ENCODE data around the gene CD151. TPM values are rescaled to one million over a fixed set of nuclear protein-coding genes. Genes with fewer than 3 reads are reported as not detected.

CD151 gene
- total RNA-seq, 1 donor from 2014 or later = 377 TPM

- no peak for DNase-seq (ENCODE audit: extremely low spot score, unreplicated experiment)
- Mint-ChIP-seq H3K36me3 (ENCODE audit: unreplicated experiment) (peaks cover 10% of the 10 kb centered on the region), H3K27me3 (ENCODE audit: unreplicated experiment) (no peaks in the 10 kb centered on the region), H3K4me1 (ENCODE audit: unreplicated experiment) (peaks cover 25% of the 10 kb centered on the region), H3K4me3 (ENCODE audit: unreplicated experiment) (peak overlapping the region; percentile 83), H3K9me3 (ENCODE audit: unreplicated experiment) (no peaks in the 10 kb centered on the region), H3K27ac (ENCODE audit: unreplicated experiment) (peak overlapping the region; percentile 54)
- TF ChIP-seq, protein P1, sequence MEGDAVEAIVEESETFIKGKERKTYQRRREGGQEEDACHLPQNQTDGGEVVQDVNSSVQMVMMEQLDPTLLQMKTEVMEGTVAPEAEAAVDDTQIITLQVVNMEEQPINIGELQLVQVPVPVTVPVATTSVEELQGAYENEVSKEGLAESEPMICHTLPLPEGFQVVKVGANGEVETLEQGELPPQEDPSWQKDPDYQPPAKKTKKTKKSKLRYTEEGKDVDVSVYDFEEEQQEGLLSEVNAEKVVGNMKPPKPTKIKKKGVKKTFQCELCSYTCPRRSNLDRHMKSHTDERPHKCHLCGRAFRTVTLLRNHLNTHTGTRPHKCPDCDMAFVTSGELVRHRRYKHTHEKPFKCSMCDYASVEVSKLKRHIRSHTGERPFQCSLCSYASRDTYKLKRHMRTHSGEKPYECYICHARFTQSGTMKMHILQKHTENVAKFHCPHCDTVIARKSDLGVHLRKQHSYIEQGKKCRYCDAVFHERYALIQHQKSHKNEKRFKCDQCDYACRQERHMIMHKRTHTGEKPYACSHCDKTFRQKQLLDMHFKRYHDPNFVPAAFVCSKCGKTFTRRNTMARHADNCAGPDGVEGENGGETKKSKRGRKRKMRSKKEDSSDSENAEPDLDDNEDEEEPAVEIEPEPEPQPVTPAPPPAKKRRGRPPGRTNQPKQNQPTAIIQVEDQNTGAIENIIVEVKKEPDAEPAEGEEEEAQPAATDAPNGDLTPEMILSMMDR (IDR thresholded peaks at IDR 0.05) = no peak
Observed at GRCh38 chr11:820655-821511, 11.9 kb upstream of the CD151 start.

DNA sequence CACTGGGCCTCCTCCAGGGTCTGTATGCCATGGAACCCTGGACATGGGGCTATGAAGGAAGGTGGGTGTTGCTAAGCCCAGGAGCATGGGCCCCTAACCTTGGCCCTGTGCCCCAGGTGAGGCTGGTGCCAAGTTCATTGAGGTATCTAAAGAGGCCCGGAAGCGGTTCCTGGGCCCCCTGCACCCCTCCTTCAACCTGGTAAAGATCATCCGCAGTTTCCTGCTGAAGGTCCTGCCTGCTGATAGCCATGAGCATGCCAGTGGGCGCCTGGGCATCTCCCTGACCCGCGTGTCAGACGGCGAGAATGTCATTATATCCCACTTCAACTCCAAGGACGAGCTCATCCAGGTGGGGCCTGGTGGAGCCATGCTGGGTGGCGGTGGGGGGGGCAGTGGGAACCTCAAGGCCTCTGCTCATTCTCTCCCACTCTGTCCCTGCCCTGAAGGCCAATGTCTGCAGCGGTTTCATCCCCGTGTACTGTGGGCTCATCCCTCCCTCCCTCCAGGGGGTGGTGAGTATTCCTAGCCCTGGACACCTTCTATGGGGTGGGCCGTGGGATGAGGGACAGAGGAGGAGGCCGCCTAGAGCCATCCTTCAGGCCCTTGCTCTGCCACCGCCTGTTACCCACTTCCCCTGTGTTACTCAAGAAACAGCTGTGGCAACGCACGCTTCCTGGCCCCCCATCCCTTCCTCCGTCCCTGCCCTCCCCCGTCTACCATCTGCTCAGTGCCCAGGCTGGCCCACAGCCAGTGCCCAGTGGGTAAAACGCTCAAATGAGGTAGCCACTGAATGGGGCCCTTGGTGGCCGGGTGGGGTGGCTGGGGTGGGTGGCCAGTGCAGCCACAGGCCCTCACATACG is 11.0 kb upstream of the CD151 start:
- peak overlapping the region; percentile 83 for H3K4me3 Mint-ChIP-seq (ENCODE audit: unreplicated experiment)

GRCh38 chr11:823441-824291 is 9.1 kb upstream of the CD151 start:
- H3K27me3 Mint-ChIP-seq (ENCODE audit: unreplicated experiment) = no peaks in the 10 kb centered on the region
- no peak for DNase-seq (ENCODE audit: extremely low spot score, unreplicated experiment)
- H3K36me3 Mint-ChIP-seq (ENCODE audit: unreplicated experiment) = peaks cover 10% of the 10 kb centered on the region
- no peaks in the 10 kb centered on the region for H3K9me3 Mint-ChIP-seq (ENCODE audit: unreplicated experiment)
- TF ChIP-seq, protein P1 (IDR thresholded peaks at IDR 0.05) = no peak
- no peak overlapping the region for H3K4me3 Mint-ChIP-seq (ENCODE audit: unreplicated experiment)
- H3K27ac Mint-ChIP-seq (ENCODE audit: unreplicated experiment) = no peak overlapping the region
- H3K4me1 Mint-ChIP-seq (ENCODE audit: unreplicated experiment) = peaks cover 39% of the 10 kb centered on the region

More for the DNA sequence above, 11.0 kb upstream of the CD151 start:
- peaks cover 10% of the 10 kb centered on the region for H3K36me3 Mint-ChIP-seq (ENCODE audit: unreplicated experiment)
- no peak overlapping the region for H3K27ac Mint-ChIP-seq (ENCODE audit: unreplicated experiment)
- TF ChIP-seq, protein P1 (IDR thresholded peaks at IDR 0.05) = no peak
- H3K27me3 Mint-ChIP-seq (ENCODE audit: unreplicated experiment) = no peaks in the 10 kb centered on the region
- H3K4me1 Mint-ChIP-seq (ENCODE audit: unreplicated experiment) = peaks cover 29% of the 10 kb centered on the region
- H3K9me3 Mint-ChIP-seq (ENCODE audit: unreplicated experiment) = no peaks in the 10 kb centered on the region
- DNase-seq (ENCODE audit: extremely low spot score, unreplicated experiment) = no peak

- Mint-ChIP-seq H3K36me3 (ENCODE audit: unreplicated experiment) (peaks cover 10% of the 10 kb centered on the region), H3K4me1 (ENCODE audit: unreplicated experiment) (peaks cover 46% of the 10 kb centered on the region), H3K4me3 (ENCODE audit: unreplicated experiment) (no peak overlapping the region), H3K27ac (ENCODE audit: unreplicated experiment) (no peak overlapping the region), H3K27me3 (ENCODE audit: unreplicated experiment) (no peaks in the 10 kb centered on the region), H3K9me3 (ENCODE audit: unreplicated experiment) (no peaks in the 10 kb centered on the region)
- no peak for DNase-seq (ENCODE audit: extremely low spot score, unreplicated experiment)
- TF ChIP-seq, protein P1 (IDR thresholded peaks at IDR 0.05) = no peak
Observed at GRCh38 chr11:824292-824880, 8.4 kb upstream of the CD151 start.
